Measurements from ENCODE around the gene TTC23. TPM values are rescaled to one million over a fixed set of nuclear protein-coding genes. Genes with fewer than 3 reads are reported as not detected.
"Not testable (repeated sequence)": the region's sequence is repeated elsewhere in the genome, so short reads cannot be mapped to it uniquely, and the experiment has no call there.

Gene TTC23
- total RNA-seq, 1 experiment from 2014 or later = 38.3 TPM

- DNase-seq (ENCODE audit: low read depth) = no peak
Observed at GRCh38 chr15:99121207-99121606, 128.2 kb downstream of the TTC23 start.

- DNase-seq (ENCODE audit: low read depth) = no peak
Observed at GRCh38 chr15:99120050-99120777, 129.2 kb downstream of the TTC23 start.

- no peak for DNase-seq (ENCODE audit: low read depth)
Observed at GRCh38 chr15:99118801-99119546, 130.4 kb downstream of the TTC23 start.

GRCh38 chr15:99118258-99118632 is 131.1 kb downstream of the TTC23 start:
- DNase-seq (ENCODE audit: low read depth) = no peak

GRCh38 chr15:99117563-99118257 is 131.7 kb downstream of the TTC23 start:
- no peak for DNase-seq (ENCODE audit: low read depth)

GRCh38 chr15:99117111-99117510 is 132.3 kb downstream of the TTC23 start:
- no peak for DNase-seq (ENCODE audit: low read depth)

- no peak for DNase-seq (ENCODE audit: low read depth)
Observed at GRCh38 chr15:99115300-99116215, 133.8 kb downstream of the TTC23 start.

GRCh38 chr15:99114511-99115299 is 134.7 kb downstream of the TTC23 start:
- no peak for DNase-seq (ENCODE audit: low read depth)

- no peak for DNase-seq (ENCODE audit: low read depth)
Observed at GRCh38 chr15:99113547-99114271, 135.7 kb downstream of the TTC23 start.

GRCh38 chr15:99111641-99112040 is 137.7 kb downstream of the TTC23 start:
- not testable (repeated sequence) for DNase-seq (ENCODE audit: low read depth)

- DNase-seq (ENCODE audit: low read depth) = no peak
Observed at GRCh38 chr15:99110581-99111320, 138.6 kb downstream of the TTC23 start.

GRCh38 chr15:99110093-99110492 is 139.3 kb downstream of the TTC23 start:
- DNase-seq (ENCODE audit: low read depth) = no peak

- no peak for DNase-seq (ENCODE audit: low read depth)
Observed at GRCh38 chr15:99109555-99110021, 139.8 kb downstream of the TTC23 start.

- DNase-seq (ENCODE audit: low read depth) = no peak
Observed at GRCh38 chr15:99108993-99109392, 140.4 kb downstream of the TTC23 start.

GRCh38 chr15:99106417-99107220 is 142.8 kb downstream of the TTC23 start:
- DNase-seq (ENCODE audit: low read depth) = peak; percentile 17

- DNase-seq (ENCODE audit: low read depth) = peak; percentile 74
Observed at GRCh38 chr15:99105514-99106341, 143.7 kb downstream of the TTC23 start.

- DNase-seq (ENCODE audit: low read depth) = peak; percentile 82
Observed at GRCh38 chr15:99104788-99105513, 144.4 kb downstream of the TTC23 start, which contains the start of gene SYNM. SYNM (plus strand) TSS chr15:99105080; CDS start chr15:99105200, 120 bp downstream.

Measured in RPMI7951 (cell line).